Upper lobe of left lung (tissue), 6 donors: Measurements from ENCODE around the gene PLP1. TPM values are rescaled to one million over a fixed set of nuclear protein-coding genes. Genes with fewer than 3 reads are reported as not detected.

Experiments
- ATAC-seq, 2 donors: fragments of 200-7000 bp; cut with Tn5 transposase; one replicate each; pipeline ENCODE4 v1.9.1; 2022; ENCODE audit warnings: mild to moderate bottlenecking in 2 of 2, moderate library complexity in 2 of 2; ENCODE audit not compliant: low FRiP score in 2 of 2
- DNase-seq, 2 donors: peaks; one replicate each; pipeline ENCODE4 v3.0.0-alpha.2; 2019 to 2020
- H3K27ac ChIP-seq, 4 donors: fragments of 200-600 bp; sonication (generic); one replicate each; pipeline ENCODE4 v1.5.1; 2016 to 2019
- H3K27me3 ChIP-seq, 4 donors: fragments of 200-600 bp; sonication (generic); one replicate each; pipeline ENCODE4 v1.5.1; 2017 to 2019
- H3K36me3 ChIP-seq, 4 donors: fragments of 200-600 bp; sonication (generic); one replicate each; pipeline ENCODE4 v1.5.1; 2016 to 2019
- H3K4me1 ChIP-seq, 4 donors: fragments of 200-600 bp; sonication (generic); one replicate each; pipeline ENCODE4 v1.5.1; 2018 to 2019
- H3K4me3 ChIP-seq, 4 donors: fragments of 200-600 bp; sonication (generic); one replicate each; pipeline ENCODE4 v1.5.1; 2017 to 2019; ENCODE audit warnings: mild to moderate bottlenecking in 2 of 4, moderate library complexity in 1 of 4
- H3K9me3 ChIP-seq, 4 donors: fragments of 200-600 bp; sonication (generic); one replicate each; pipeline ENCODE4 v1.5.1; 2018 to 2019
- CTCF ChIP-seq, 6 experiments: fragments of 450-650 bp in 4 of 6; fragments of 200-600 bp in 2 of 6; sonication (generic) in 2 of 6; IDR thresholded peaks; one replicate each; pipeline ENCODE4 v1.5.1; 2016 to 2019; ENCODE audit warnings: antibody characterized with exemption in 6 of 6
- EP300 ChIP-seq, 4 donors: sonication (generic); formaldehyde crosslinking; IDR thresholded peaks; one replicate each; pipeline ENCODE4 v1.5.1; 2017; ENCODE audit warnings: antibody characterized with exemption in 4 of 4, control low read depth in 2 of 4
- POLR2A ChIP-seq, 4 donors: fragments of 450-650 bp; IDR thresholded peaks; one replicate each; pipeline ENCODE4 v1.5.1; 2016 to 2017; ENCODE audit warnings: antibody characterized with exemption in 4 of 4, mild to moderate bottlenecking in 2 of 4
- POLR2AphosphoS5 ChIP-seq, 2 donors: sonication (generic); formaldehyde crosslinking; IDR thresholded peaks; one replicate each; pipeline ENCODE4 v1.5.1; 2017; ENCODE audit warnings: antibody characterized with exemption in 2 of 2
- WGBS, 2 donors: methylation state at CpG; one replicate each; pipeline ENCODE4 v1.1.5; 2017 to 2018; 5-methylcytosine and 5-hydroxymethylcytosine counted together
- total RNA-seq, 6 donors: library from RNA; depleted of rRNA in 4 of 6; stranded (reverse); fragments of >200 nt in 4 of 6; gene quantifications; one replicate each; pipeline versions ENCODE4 v1.1.0 to v1.2.1, GENCODE V29; 2016 to 2021
- donor health status: DM: no; HTN: no; CAD: no; lungs with moderate emphysema.
- donor health status: DM: no; HTN: yes; CAD: no; lungs with severe emphysema.

The PLP1 gene
- total RNA-seq, 6 donors from 2014 or later, result 0.49 to 2.1 TPM; not detected in 4

DNA sequence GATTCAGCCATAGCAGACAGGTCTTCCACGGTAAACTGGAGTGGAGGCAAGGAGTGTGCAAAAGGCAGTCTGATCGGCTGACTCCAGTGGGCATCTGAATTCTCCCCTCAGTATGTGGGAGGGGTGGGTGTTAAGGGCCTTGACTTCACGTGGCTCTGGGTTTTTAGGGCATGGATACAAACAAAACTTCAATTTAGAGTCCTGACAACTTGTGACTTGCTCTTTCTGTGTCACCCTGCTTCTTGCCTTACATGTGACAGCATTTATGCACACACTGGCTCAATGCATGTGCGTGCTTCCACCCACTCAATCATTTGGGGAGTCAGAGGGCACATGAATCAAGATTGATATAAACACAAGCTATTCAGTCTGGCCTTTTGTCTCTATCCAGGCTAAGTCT, 17.5 kb downstream of the PLP1 start:
- DNase-seq, result no peak
- TF ChIP-seq EP300 (IDR thresholded peaks at IDR 0.05) (no peak), POLR2AphosphoS5 (IDR thresholded peaks at IDR 0.05) (no peak), CTCF (IDR thresholded peaks at IDR 0.05) (no peak), POLR2A (IDR thresholded peaks at IDR 0.05) (no peak)

GRCh38 chrX:103797691-103798090, 21.1 kb downstream of the PLP1 start:
- no peaks in the 10 kb centered on the region for H3K4me1 ChIP-seq
- no peaks in the 10 kb centered on the region for H3K9me3 ChIP-seq
- ATAC-seq (no peak), DNase-seq (no peak)
- no peaks in the 10 kb centered on the region for H3K27me3 ChIP-seq
- WGBS, 2 donors, result 83 to 96% methylated on average over 2 of the region's 2 CpGs
- H3K27ac ChIP-seq, result no peak overlapping the region
- H3K4me3 ChIP-seq, result no peak overlapping the region
- TF ChIP-seq CTCF (IDR thresholded peaks at IDR 0.05), result no peak
- TF ChIP-seq POLR2A (IDR thresholded peaks at IDR 0.05), result no peak
- TF ChIP-seq POLR2AphosphoS5 (IDR thresholded peaks at IDR 0.05), result no peak
- TF ChIP-seq EP300 (IDR thresholded peaks at IDR 0.05), result no peak
- H3K36me3 ChIP-seq, result no peaks in the 10 kb centered on the region

More for the DNA sequence above, 17.5 kb downstream of the PLP1 start:
- Histone ChIP-seq H3K27ac (no peak overlapping the region), H3K9me3 (no peaks in the 10 kb centered on the region), H3K36me3 (no peaks in the 10 kb centered on the region), H3K4me3 (no peak overlapping the region), H3K27me3 (no peaks in the 10 kb centered on the region), H3K4me1 (no peaks in the 10 kb centered on the region)
- no peak for ATAC-seq
- WGBS, 2 donors, result 68% methylated on average over 4 of the region's 4 CpGs

GRCh38 chrX:103800318-103800717, 23.7 kb downstream of the PLP1 start:
- 67 to 88% methylated on average over 2 of the region's 2 CpGs for WGBS, 2 donors
- TF ChIP-seq EP300 (IDR thresholded peaks at IDR 0.05), result no peak
- no peak for TF ChIP-seq CTCF (IDR thresholded peaks at IDR 0.05)
- TF ChIP-seq POLR2A (IDR thresholded peaks at IDR 0.05), result no peak
- no peak for TF ChIP-seq POLR2AphosphoS5 (IDR thresholded peaks at IDR 0.05)
- no peaks in the 10 kb centered on the region for H3K36me3 ChIP-seq
- no peaks in the 10 kb centered on the region for H3K27me3 ChIP-seq
- DNase-seq (no peak), ATAC-seq (no peak)
- no peak overlapping the region for H3K4me3 ChIP-seq
- no peaks in the 10 kb centered on the region for H3K4me1 ChIP-seq
- no peaks in the 10 kb centered on the region for H3K9me3 ChIP-seq
- no peak overlapping the region for H3K27ac ChIP-seq

DNA sequence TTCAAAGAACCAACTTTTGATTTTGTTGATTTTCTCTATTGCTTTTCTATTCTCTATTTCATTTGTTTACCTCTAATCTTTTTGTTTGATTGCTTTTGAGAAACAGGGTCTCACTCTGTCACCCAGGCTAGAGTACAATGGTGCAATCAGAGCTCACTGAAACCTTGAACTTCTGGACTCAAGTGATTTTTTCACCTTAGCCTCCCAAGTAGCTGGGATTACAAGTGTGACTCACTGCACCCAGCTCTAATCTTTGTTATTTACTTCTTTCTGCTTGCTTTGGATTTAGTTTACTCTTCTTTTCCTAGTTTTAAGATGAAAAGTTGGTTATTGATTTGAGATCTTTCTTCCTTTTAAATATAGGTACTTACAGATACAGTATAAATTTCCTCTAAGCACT, 29.2 kb downstream of the PLP1 start:
- Histone ChIP-seq H3K36me3 (no peaks in the 10 kb centered on the region), H3K9me3 (no peaks in the 10 kb centered on the region), H3K4me3 (no peak overlapping the region), H3K4me1 (no peaks in the 10 kb centered on the region), H3K27me3 (no peaks in the 10 kb centered on the region), H3K27ac (no peak overlapping the region)
- DNase-seq, result no peak
- no peak for ATAC-seq
- TF ChIP-seq POLR2AphosphoS5 (IDR thresholded peaks at IDR 0.05) (no peak), POLR2A (IDR thresholded peaks at IDR 0.05) (no peak), CTCF (IDR thresholded peaks at IDR 0.05) (no peak), EP300 (IDR thresholded peaks at IDR 0.05) (no peak)

DNA sequence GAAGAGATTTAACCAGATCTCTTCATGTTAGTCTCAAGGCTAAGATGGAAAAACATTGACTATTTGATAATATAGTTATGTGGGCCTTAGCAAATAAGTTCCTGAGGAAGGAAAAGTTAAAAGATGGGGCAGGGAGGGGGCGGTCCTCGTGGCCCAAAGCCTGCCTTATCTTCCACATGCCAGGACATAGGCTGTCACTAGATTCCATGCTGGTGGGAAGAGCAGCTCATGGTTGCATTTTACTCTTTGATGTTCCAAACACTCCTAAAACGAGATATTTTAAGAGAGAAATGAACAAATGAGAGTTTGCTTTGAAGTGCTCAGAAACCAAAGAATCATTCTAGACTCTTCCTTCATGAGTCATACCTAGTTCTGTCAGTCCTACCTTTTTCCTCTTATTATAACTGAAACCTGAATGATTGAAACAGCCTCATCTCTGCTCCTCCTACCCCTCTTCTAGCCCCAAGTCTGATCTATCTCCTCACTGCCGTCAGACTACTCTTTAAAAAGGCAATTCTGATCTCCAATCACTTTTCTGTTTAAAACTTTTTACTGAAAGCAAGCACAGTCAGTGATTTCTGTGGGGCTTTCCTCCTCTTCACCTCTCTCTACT, 30.3 kb downstream of the PLP1 start:
- no peaks in the 10 kb centered on the region for H3K36me3 ChIP-seq
- TF ChIP-seq POLR2AphosphoS5 (IDR thresholded peaks at IDR 0.05), result no peak
- ATAC-seq (no peak), DNase-seq (no peak)
- no peak overlapping the region for H3K4me3 ChIP-seq
- no peaks in the 10 kb centered on the region for H3K9me3 ChIP-seq
- no peaks in the 10 kb centered on the region for H3K27me3 ChIP-seq
- 46 to 70% methylated on average over 4 of the region's 4 CpGs for WGBS, 2 donors
- H3K4me1 ChIP-seq, result no peaks in the 10 kb centered on the region
- no peak overlapping the region for H3K27ac ChIP-seq
